MCF 10A (cell line): ENCODE data around the gene BBS1. TPM values are rescaled to one million over a fixed set of nuclear protein-coding genes. Genes with fewer than 3 reads are reported as not detected.

Source experiments
- BruUV-seq: library from RNA; stranded (reverse); fragments of 400-500 nt; replicated peaks from 2 replicates; lab custom pipeline; 2021; lab: Mats Ljungman, UMichigan
- CTCF ChIA-PET: fragments of 300-600 bp; sonication (Branson Sonifier 250); formaldehyde crosslinking; extraction: SDS; loops from one replicate; lab custom pipeline; 2021; ENCODE audit warnings: antibody characterized with exemption, inconsistent platforms; lab: Yijun Ruan, JAX
- POLR2A ChIA-PET: fragments of 300-600, 350-650 bp; sonication (Branson Sonifier 250); formaldehyde crosslinking; extraction: SDS; loops from one replicate; lab custom pipeline; 2020; ENCODE audit warnings: antibody characterized with exemption, inconsistent platforms; lab: Yijun Ruan, JAX
- DNase-seq: peaks from one replicate; pipeline ENCODE4 v3.0.0-alpha.2; 2018; ENCODE audit not compliant: unreplicated experiment
- H3K27ac Mint-ChIP-seq: one replicate; pipeline ENCODE4 v1.8.0; 2022; ENCODE audit warnings: mild to moderate bottlenecking, low read depth, mixed read lengths; ENCODE audit not compliant: unreplicated experiment
- H3K27me3 Mint-ChIP-seq: one replicate; pipeline ENCODE4 v1.8.0; 2022; ENCODE audit warnings: mixed read lengths; ENCODE audit not compliant: insufficient read depth, unreplicated experiment
- H3K36me3 Mint-ChIP-seq: one replicate; pipeline ENCODE4 v1.8.0; 2022; ENCODE audit warnings: mild to moderate bottlenecking, moderate library complexity, mixed read lengths; ENCODE audit not compliant: insufficient read depth, unreplicated experiment
- H3K4me1 Mint-ChIP-seq: one replicate; pipeline ENCODE4 v1.8.0; 2022; ENCODE audit warnings: mixed read lengths; ENCODE audit not compliant: insufficient read depth, unreplicated experiment
- H3K4me3 Mint-ChIP-seq: one replicate; pipeline ENCODE4 v1.8.0; 2022; ENCODE audit warnings: mild to moderate bottlenecking, moderate library complexity, mixed read lengths; ENCODE audit not compliant: unreplicated experiment
- H3K9me3 Mint-ChIP-seq: one replicate; pipeline ENCODE4 v1.8.0; 2022; ENCODE audit warnings: mixed read lengths; ENCODE audit not compliant: unreplicated experiment
- intact Hi-C: fragments of 100-400 bp; cut with micrococcal nuclease; formaldehyde crosslinking; loops from 2 replicates; pipeline ENCODE4 v1.14.1; 2022
- total RNA-seq: library from RNA; stranded (reverse); gene quantifications from 2 replicates; pipeline ENCODE4 v1.2.3, GENCODE V29; 2022
- TF ChIP-seq, protein P1 (sequence below): fragments of 200-600 bp; IDR thresholded peaks from one replicate; pipeline ENCODE4 v1.8.0; 2022; ENCODE audit warnings: antibody characterized with exemption, mild to moderate bottlenecking; ENCODE audit not compliant: unreplicated experiment

Gene BBS1
- total RNA-seq, 1 experiment from 2014 or later = 31.7 TPM

DNA sequence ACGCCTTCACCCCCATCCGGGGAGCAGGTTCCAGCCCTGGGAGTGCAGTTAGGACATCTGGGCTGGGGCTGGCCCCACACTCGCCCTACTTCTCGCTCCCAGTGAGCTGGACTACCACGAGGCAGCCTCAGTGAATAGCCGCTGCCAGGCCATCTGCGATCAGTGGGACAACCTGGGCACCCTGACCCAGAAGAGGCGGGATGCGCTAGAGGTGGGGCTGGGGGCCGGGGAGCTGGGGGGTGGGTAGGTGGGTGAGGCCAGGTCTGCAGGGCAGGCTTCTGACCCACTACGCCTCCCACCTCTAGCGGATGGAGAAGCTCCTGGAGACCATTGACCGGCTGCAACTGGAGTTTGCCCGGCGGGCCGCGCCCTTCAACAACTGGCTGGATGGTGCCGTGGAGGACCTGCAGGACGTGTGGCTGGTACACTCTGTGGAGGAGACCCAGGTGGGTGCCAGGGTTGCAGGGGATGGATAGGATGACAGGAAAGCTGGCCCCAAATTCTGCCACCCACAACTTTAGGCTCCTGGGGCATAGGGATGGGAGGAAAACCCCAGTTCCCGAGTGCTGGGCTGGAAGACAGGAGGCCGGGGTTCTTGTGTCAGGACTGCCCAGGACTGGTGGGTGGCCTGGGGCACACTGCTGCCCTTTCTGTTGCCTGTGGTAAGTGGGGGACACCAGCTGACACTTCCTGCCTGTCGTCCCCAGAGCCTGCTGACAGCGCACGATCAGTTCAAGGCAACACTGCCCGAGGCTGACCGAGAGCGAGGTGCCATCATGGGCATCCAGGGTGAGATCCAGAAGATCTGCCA lies 49.6 kb downstream of the BBS1 start:
- Mint-ChIP-seq H3K4me3 (no peak overlapping the region), H3K36me3 (no peaks in the 10 kb centered on the region), H3K4me1 (no peaks in the 10 kb centered on the region), H3K27ac (no peak overlapping the region), H3K9me3 (no peaks in the 10 kb centered on the region), H3K27me3 (no peaks in the 10 kb centered on the region)
- intact Hi-C loops = no loop called here
- ChIA-PET POLR2A (interaction anchor here (0.5 to 0.8 kb wide), 2 partner anchors 560 to 743 kb away, joined by 3 read pairs; partner anchors contain the start of gene SSH3), CTCF (interaction anchor here (0.6 kb wide), 1 partner anchor 18 kb away, joined by 3 read pairs; no protein-coding TSS in a partner anchor)
- TF ChIP-seq, protein P1, sequence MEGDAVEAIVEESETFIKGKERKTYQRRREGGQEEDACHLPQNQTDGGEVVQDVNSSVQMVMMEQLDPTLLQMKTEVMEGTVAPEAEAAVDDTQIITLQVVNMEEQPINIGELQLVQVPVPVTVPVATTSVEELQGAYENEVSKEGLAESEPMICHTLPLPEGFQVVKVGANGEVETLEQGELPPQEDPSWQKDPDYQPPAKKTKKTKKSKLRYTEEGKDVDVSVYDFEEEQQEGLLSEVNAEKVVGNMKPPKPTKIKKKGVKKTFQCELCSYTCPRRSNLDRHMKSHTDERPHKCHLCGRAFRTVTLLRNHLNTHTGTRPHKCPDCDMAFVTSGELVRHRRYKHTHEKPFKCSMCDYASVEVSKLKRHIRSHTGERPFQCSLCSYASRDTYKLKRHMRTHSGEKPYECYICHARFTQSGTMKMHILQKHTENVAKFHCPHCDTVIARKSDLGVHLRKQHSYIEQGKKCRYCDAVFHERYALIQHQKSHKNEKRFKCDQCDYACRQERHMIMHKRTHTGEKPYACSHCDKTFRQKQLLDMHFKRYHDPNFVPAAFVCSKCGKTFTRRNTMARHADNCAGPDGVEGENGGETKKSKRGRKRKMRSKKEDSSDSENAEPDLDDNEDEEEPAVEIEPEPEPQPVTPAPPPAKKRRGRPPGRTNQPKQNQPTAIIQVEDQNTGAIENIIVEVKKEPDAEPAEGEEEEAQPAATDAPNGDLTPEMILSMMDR = no peak
- no peak for DNase-seq
- no TSS peak for BruUV-seq

DNA sequence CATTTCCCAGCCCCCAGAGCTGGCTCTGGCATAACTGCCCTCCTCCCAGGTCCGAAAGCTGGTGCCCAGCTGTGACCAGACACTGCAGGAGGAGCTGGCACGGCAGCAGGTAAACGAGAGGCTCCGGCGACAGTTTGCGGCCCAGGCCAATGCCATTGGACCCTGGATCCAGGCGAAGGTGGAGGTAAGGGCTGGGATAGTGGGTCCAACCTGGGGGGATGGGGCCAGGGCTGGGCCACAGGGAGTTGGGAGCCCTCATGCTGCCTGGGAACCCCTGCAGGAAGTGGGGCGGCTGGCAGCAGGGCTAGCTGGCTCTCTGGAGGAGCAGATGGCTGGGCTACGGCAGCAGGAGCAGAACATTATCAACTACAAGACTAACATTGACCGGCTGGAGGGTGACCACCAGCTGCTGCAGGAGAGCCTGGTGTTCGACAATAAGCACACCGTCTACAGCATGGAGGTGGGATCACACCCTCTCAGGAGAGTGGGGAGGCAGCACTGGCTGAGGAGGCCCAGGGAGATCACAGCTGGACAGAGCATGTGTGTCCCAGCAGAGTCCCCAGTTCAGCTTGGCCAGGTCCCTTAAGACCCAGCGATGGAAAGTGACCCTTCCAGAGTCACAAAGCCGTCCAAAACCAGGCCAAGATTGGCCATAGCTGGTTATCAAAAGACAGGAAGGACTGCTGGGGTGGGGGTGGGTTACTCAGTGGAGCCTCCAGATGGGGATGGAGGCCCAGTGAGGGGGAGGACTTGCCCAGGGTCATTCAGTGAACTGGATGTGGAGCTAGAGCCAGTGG lies 50.9 kb downstream of the BBS1 start:
- Mint-ChIP-seq H3K4me1 (no peaks in the 10 kb centered on the region), H3K27me3 (no peaks in the 10 kb centered on the region), H3K27ac (no peak overlapping the region), H3K4me3 (no peak overlapping the region), H3K9me3 (no peaks in the 10 kb centered on the region), H3K36me3 (no peaks in the 10 kb centered on the region)
- TF ChIP-seq, protein P1 = no peak
- POLR2A ChIA-PET = interaction anchor here (0.6 to 2.4 kb wide), 5 partner anchors 55 to 775 kb away, joined by 3 to 8 read pairs (median 3); partner anchors contain the start of genes RBM14 and RBM4
- CTCF ChIA-PET = interaction anchor here (0.6 to 0.9 kb wide), 4 partner anchors 176 to 303 kb away, joined by 3 to 5 read pairs (median 4); no protein-coding TSS in a partner anchor
- BruUV-seq = no TSS peak
- intact Hi-C loops = no loop called here
- DNase-seq = no peak

DNA sequence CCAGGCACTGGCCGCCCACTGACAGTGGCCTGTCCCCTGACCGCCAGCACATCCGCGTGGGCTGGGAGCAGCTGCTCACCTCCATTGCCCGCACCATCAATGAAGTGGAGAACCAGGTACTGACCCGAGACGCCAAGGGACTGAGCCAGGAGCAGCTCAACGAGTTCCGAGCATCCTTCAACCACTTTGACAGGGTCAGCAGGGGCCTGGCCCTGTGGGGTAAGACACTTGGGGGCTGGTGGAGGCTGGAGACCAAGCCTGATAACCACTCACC lies 51.5 kb downstream of the BBS1 start:
- H3K36me3 Mint-ChIP-seq = no peaks in the 10 kb centered on the region
- TF ChIP-seq, protein P1 = no peak
- no peak overlapping the region for H3K4me3 Mint-ChIP-seq
- no TSS peak for BruUV-seq
- H3K9me3 Mint-ChIP-seq = no peaks in the 10 kb centered on the region
- no peak for DNase-seq
- no peak overlapping the region for H3K27ac Mint-ChIP-seq
- intact Hi-C loops = no loop called here
- ChIA-PET POLR2A (interaction anchor here (0.6 to 2.4 kb wide), 4 partner anchors 55 to 774 kb away, joined by 3 to 8 read pairs (median 3); partner anchors contain the start of genes RBM14 and RBM4), CTCF (interaction anchor here (0.6 to 0.9 kb wide), 2 partner anchors 198 to 303 kb away, joined by 3 to 4 read pairs; no protein-coding TSS in a partner anchor)
- no peaks in the 10 kb centered on the region for H3K4me1 Mint-ChIP-seq
- no peaks in the 10 kb centered on the region for H3K27me3 Mint-ChIP-seq
